GM23338 (cell line): ENCODE measurements around the gene RAD21L1. TPM values are rescaled to one million over a fixed set of nuclear protein-coding genes. Genes with fewer than 3 reads are reported as not detected.

Experiments
- ATAC-seq: fragments of 200-7000 bp; cut with Tn5 transposase; 3 replicates; pipeline ENCODE4 v1.9.1; 2020
- DNase-seq: peaks from one replicate; pipeline ENCODE4 v3.0.0-alpha.2; 2015; ENCODE audit warnings: low spot score
- H2AFZ ChIP-seq: fragments of 200-600 bp; sonication (generic); 2 replicates; pipeline ENCODE4 v1.8.0; 2016; ENCODE audit warnings: antibody characterized with exemption, mild to moderate bottlenecking, moderate library complexity
- H3F3A ChIP-seq: fragments of 200-600 bp; sonication (generic); replicated peaks from 2 replicates; pipeline ENCODE4 v1.8.0; 2017; ENCODE audit warnings: antibody characterized with exemption, mixed run types, low read depth
- H3K27ac ChIP-seq: fragments of 200-600 bp; sonication (generic); 2 replicates; pipeline ENCODE4 v1.6.1; 2016; ENCODE audit warnings: low read depth
- H3K27me3 ChIP-seq: fragments of 200-600 bp; sonication (generic); 2 replicates; pipeline ENCODE4 v1.8.0; 2016; ENCODE audit warnings: mild to moderate bottlenecking, mixed run types, moderate library complexity; ENCODE audit not compliant: insufficient read depth
- H3K36me3 ChIP-seq: fragments of 200-600 bp; sonication (generic); 2 replicates; pipeline ENCODE4 v1.8.0; 2016; ENCODE audit warnings: mild to moderate bottlenecking; ENCODE audit not compliant: insufficient read depth
- H3K4me1 ChIP-seq: fragments of 200-600 bp; sonication (generic); 2 replicates; pipeline ENCODE4 v1.8.0; 2016; ENCODE audit warnings: mild to moderate bottlenecking, moderate library complexity; ENCODE audit not compliant: insufficient read depth
- H3K4me2 ChIP-seq: fragments of 200-600 bp; sonication (generic); 2 replicates; pipeline ENCODE4 v1.7.1; 2017; ENCODE audit warnings: mixed run types
- H3K4me3 ChIP-seq: fragments of 200-600 bp; sonication (generic); 2 replicates; pipeline ENCODE4 v1.6.1; 2016; ENCODE audit warnings: mixed run types
- H3K79me2 ChIP-seq: fragments of 200-600 bp; sonication (generic); replicated peaks from 2 replicates; pipeline ENCODE4 v1.8.0; 2017; ENCODE audit warnings: mild to moderate bottlenecking; ENCODE audit not compliant: insufficient read depth
- H3K9me2 ChIP-seq: fragments of 200-600 bp; sonication (generic); 2 replicates; pipeline ENCODE4 v1.8.0; 2017; ENCODE audit not compliant: insufficient read depth
- H4K20me1 ChIP-seq: fragments of 200-600 bp; sonication (generic); replicated peaks from 2 replicates; pipeline ENCODE4 v1.8.0; 2017; ENCODE audit warnings: mild to moderate bottlenecking; ENCODE audit not compliant: insufficient read depth
- H3K27ac Mint-ChIP-seq: 2 replicates; pipeline ENCODE4 v1.8.0; 2020; ENCODE audit warnings: inconsistent platforms, mild to moderate bottlenecking, moderate library complexity, mixed read lengths
- H3K27me3 Mint-ChIP-seq: 3 replicates; pipeline ENCODE4 v1.8.0; 2022; ENCODE audit warnings: low read depth, mild to moderate bottlenecking, moderate library complexity, mixed read lengths, inconsistent platforms; ENCODE audit not compliant: insufficient read depth, poor library complexity
- H3K36me3 Mint-ChIP-seq: 3 replicates; pipeline ENCODE4 v1.8.0; 2021; ENCODE audit warnings: low read depth, mild to moderate bottlenecking, inconsistent platforms, moderate library complexity, mixed read lengths
- H3K4me1 Mint-ChIP-seq: 3 replicates; pipeline ENCODE4 v1.8.0; 2020; ENCODE audit warnings: mild to moderate bottlenecking, inconsistent platforms, mixed read lengths
- H3K4me3 Mint-ChIP-seq: 3 replicates; pipeline ENCODE4 v1.8.0; 2021; ENCODE audit warnings: moderate library complexity, mild to moderate bottlenecking, inconsistent platforms, mixed read lengths
- H3K9me3 Mint-ChIP-seq: 3 replicates; pipeline ENCODE4 v1.8.0; 2020; ENCODE audit warnings: moderate library complexity, mild to moderate bottlenecking, inconsistent platforms, mixed read lengths
- CREB1 ChIP-seq: fragments of 250-450 bp; sonication (Bioruptor Pico); IDR thresholded peaks from 2 replicates; pipeline ENCODE4 v1.5.0; 2020; ENCODE audit warnings: low read depth, mild to moderate bottlenecking, moderate library complexity
- CTCF ChIP-seq, 2 experiments: fragments of 200-600 bp in 1 of 2; sonication (generic) in 1 of 2; conservative IDR thresholded peaks; 2 replicates each; pipeline versions ENCODE4 v1.5.1 to v1.6.1; 2016 to 2017; ENCODE audit warnings: antibody characterized with exemption in 2 of 2, low read depth in 2 of 2, mild to moderate bottlenecking in 2 of 2, moderate library complexity in 1 of 2
- ETS1 ChIP-seq: IDR thresholded peaks from 2 replicates; pipeline ENCODE4 v1.6.1; 2016; ENCODE audit warnings: antibody characterized with exemption
- EZH2 ChIP-seq: fragments of 200-600 bp; sonication (generic); IDR thresholded peaks from one replicate; pipeline ENCODE4 v1.8.0; 2017; ENCODE audit warnings: antibody characterized with exemption, mild to moderate bottlenecking, low read depth; ENCODE audit not compliant: unreplicated experiment
- EZH2phosphoT487 ChIP-seq: fragments of 200-600 bp; sonication (generic); IDR thresholded peaks from one replicate; pipeline ENCODE4 v1.8.1; 2018; ENCODE audit warnings: antibody characterized with exemption; ENCODE audit not compliant: unreplicated experiment
- JUNB ChIP-seq: IDR thresholded peaks from one replicate; pipeline ENCODE4 v1.6.1; 2016; ENCODE audit warnings: antibody characterized with exemption; ENCODE audit not compliant: unreplicated experiment
- NANOG ChIP-seq: IDR thresholded peaks from 2 replicates; pipeline ENCODE4 v1.6.1; 2016; ENCODE audit warnings: antibody characterized with exemption, borderline replicate concordance
- POLR2AphosphoS5 ChIP-seq: IDR thresholded peaks from 2 replicates; pipeline ENCODE4 v1.6.1; 2016; ENCODE audit warnings: antibody characterized with exemption, low read depth
- STAT1 ChIP-seq: IDR thresholded peaks from one replicate; pipeline ENCODE4 v1.6.1; 2016; ENCODE audit warnings: antibody characterized with exemption; ENCODE audit not compliant: unreplicated experiment
- ZNF114 ChIP-seq: fragments of 250-450 bp; sonication (Bioruptor Pico); IDR thresholded peaks from 2 replicates; pipeline ENCODE4 v1.5.0; 2020; ENCODE audit warnings: mild to moderate bottlenecking, moderate library complexity
- ZNF331 ChIP-seq: fragments of 250-450 bp; sonication (Bioruptor Pico); IDR thresholded peaks from 2 replicates; pipeline ENCODE4 v1.5.0; 2020; ENCODE audit warnings: low read depth, mild to moderate bottlenecking, moderate library complexity
- polyA plus RNA-seq: library from polyadenylated mRNA; unstranded; fragments of >200 nt; fragmentation: Nextera tagmentation; extraction: Ambion mirVana; gene quantifications from 2 replicates; pipeline ENCODE4 v1.2.1, GENCODE V29; 2016
- total RNA-seq: library from RNA; depleted of rRNA; stranded (reverse); fragments of >200 nt; shearing (Covaris generic); gene quantifications from 2 replicates; pipeline ENCODE4 v1.2.3, GENCODE V29; 2014
- TF ChIP-seq, protein P1 (sequence below): IDR thresholded peaks from one replicate; pipeline ENCODE4 v1.6.1; 2018; ENCODE audit warnings: antibody characterized with exemption; ENCODE audit not compliant: unreplicated experiment
- TF ChIP-seq, protein P2 (sequence below): fragments of 250-450 bp; sonication (Bioruptor Pico); IDR thresholded peaks from 2 replicates; pipeline ENCODE4 v1.5.0; 2020; ENCODE audit warnings: mild to moderate bottlenecking, moderate library complexity

RAD21L1 gene
- total and polyA plus RNA-seq, 2 experiments from 2014 or later = 0.10 to 0.95 TPM

GRCh38 chr20:1182106-1182505, 43.7 kb upstream of the RAD21L1 start:
- ATAC-seq = no peak
- no peak overlapping the region for H3K4me3 ChIP-seq

More at GRCh38 chr20:1182106-1182505, 43.7 kb upstream of the RAD21L1 start:
- Histone ChIP-seq H3F3A (0 out of 2 replicates have a peak, but pooled peaks cover 5% of the 10 kb centered on the region), H3K79me2 (no peaks in the 10 kb centered on the region), H4K20me1 (no peaks in the 10 kb centered on the region; the same call in 1 of the 2 replicates), H3K9me2 (no peaks in the 10 kb centered on the region), H3K4me1 (peaks cover 19% of the 10 kb centered on the region), H3K27me3 (peaks cover 39% of the 10 kb centered on the region), H3K27ac (no peak overlapping the region), H3K4me2 (0 out of 2 replicates have a peak overlapping the region, but pooled peaks have one; percentile 8), H2AFZ (no peak overlapping the region), H3K36me3 (no peaks in the 10 kb centered on the region)
- H3K27me3 Mint-ChIP-seq = peaks cover 29% of the 10 kb centered on the region
- H3K9me3 Mint-ChIP-seq = peaks cover 5% of the 10 kb centered on the region; the same call in 1 of the 3 replicates
- H3K36me3 Mint-ChIP-seq = peaks cover 2% of the 10 kb centered on the region; the same call in 1 of the 3 replicates
- DNase-seq = no peak
- peaks cover 28% of the 10 kb centered on the region for H3K4me1 Mint-ChIP-seq
- no peak overlapping the region; the same call in 2 of the 3 replicates for H3K4me3 Mint-ChIP-seq
- TF ChIP-seq JUNB (no peak), ETS1 (no peak), POLR2AphosphoS5 (no peak), ZNF114 (CRISPR knock-in tag) (no peak), NANOG (no peak), CTCF (conservative IDR thresholded peaks at IDR 0.05; ENCODE audit: low read depth in 2 of 2) (no peak), EZH2 (no peak), EZH2phosphoT487 (no peak), STAT1 (no peak), CREB1 (CRISPR knock-in tag) (no peak), ZNF331 (CRISPR knock-in tag) (no peak)
- TF ChIP-seq, protein P1, sequence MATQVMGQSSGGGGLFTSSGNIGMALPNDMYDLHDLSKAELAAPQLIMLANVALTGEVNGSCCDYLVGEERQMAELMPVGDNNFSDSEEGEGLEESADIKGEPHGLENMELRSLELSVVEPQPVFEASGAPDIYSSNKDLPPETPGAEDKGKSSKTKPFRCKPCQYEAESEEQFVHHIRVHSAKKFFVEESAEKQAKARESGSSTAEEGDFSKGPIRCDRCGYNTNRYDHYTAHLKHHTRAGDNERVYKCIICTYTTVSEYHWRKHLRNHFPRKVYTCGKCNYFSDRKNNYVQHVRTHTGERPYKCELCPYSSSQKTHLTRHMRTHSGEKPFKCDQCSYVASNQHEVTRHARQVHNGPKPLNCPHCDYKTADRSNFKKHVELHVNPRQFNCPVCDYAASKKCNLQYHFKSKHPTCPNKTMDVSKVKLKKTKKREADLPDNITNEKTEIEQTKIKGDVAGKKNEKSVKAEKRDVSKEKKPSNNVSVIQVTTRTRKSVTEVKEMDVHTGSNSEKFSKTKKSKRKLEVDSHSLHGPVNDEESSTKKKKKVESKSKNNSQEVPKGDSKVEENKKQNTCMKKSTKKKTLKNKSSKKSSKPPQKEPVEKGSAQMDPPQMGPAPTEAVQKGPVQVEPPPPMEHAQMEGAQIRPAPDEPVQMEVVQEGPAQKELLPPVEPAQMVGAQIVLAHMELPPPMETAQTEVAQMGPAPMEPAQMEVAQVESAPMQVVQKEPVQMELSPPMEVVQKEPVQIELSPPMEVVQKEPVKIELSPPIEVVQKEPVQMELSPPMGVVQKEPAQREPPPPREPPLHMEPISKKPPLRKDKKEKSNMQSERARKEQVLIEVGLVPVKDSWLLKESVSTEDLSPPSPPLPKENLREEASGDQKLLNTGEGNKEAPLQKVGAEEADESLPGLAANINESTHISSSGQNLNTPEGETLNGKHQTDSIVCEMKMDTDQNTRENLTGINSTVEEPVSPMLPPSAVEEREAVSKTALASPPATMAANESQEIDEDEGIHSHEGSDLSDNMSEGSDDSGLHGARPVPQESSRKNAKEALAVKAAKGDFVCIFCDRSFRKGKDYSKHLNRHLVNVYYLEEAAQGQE = no peak
- TF ChIP-seq, protein P2, sequence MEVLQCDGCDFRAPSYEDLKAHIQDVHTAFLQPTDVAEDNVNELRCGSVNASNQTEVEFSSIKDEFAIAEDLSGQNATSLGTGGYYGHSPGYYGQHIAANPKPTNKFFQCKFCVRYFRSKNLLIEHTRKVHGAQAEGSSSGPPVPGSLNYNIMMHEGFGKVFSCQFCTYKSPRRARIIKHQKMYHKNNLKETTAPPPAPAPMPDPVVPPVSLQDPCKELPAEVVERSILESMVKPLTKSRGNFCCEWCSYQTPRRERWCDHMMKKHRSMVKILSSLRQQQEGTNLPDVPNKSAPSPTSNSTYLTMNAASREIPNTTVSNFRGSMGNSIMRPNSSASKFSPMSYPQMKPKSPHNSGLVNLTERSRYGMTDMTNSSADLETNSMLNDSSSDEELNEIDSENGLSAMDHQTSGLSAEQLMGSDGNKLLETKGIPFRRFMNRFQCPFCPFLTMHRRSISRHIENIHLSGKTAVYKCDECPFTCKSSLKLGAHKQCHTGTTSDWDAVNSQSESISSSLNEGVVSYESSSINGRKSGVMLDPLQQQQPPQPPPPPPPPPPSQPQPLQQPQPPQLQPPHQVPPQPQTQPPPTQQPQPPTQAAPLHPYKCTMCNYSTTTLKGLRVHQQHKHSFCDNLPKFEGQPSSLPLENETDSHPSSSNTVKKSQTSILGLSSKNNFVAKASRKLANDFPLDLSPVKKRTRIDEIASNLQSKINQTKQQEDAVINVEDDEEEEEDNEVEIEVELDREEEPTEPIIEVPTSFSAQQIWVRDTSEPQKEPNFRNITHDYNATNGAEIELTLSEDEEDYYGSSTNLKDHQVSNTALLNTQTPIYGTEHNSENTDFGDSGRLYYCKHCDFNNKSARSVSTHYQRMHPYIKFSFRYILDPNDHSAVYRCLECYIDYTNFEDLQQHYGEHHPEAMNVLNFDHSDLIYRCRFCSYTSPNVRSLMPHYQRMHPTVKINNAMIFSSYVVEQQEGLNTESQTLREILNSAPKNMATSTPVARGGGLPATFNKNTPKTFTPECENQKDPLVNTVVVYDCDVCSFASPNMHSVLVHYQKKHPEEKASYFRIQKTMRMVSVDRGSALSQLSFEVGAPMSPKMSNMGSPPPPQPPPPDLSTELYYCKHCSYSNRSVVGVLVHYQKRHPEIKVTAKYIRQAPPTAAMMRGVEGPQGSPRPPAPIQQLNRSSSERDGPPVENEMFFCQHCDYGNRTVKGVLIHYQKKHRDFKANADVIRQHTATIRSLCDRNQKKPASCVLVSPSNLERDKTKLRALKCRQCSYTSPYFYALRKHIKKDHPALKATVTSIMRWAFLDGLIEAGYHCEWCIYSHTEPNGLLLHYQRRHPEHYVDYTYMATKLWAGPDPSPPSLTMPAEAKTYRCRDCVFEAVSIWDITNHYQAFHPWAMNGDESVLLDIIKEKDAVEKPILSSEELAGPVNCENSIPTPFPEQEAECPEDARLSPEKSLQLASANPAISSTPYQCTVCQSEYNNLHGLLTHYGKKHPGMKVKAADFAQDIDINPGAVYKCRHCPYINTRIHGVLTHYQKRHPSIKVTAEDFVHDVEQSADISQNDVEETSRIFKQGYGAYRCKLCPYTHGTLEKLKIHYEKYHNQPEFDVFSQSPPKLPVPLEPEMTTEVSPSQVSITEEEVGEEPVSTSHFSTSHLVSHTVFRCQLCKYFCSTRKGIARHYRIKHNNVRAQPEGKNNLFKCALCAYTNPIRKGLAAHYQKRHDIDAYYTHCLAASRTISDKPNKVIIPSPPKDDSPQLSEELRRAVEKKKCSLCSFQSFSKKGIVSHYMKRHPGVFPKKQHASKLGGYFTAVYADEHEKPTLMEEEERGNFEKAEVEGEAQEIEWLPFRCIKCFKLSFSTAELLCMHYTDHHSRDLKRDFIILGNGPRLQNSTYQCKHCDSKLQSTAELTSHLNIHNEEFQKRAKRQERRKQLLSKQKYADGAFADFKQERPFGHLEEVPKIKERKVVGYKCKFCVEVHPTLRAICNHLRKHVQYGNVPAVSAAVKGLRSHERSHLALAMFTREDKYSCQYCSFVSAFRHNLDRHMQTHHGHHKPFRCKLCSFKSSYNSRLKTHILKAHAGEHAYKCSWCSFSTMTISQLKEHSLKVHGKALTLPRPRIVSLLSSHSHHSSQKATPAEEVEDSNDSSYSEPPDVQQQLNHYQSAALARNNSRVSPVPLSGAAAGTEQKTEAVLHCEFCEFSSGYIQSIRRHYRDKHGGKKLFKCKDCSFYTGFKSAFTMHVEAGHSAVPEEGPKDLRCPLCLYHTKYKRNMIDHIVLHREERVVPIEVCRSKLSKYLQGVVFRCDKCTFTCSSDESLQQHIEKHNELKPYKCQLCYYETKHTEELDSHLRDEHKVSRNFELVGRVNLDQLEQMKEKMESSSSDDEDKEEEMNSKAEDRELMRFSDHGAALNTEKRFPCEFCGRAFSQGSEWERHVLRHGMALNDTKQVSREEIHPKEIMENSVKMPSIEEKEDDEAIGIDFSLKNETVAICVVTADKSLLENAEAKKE (CRISPR knock-in tag) = no peak
- no peak overlapping the region for H3K27ac Mint-ChIP-seq
